ENCODE measurements around the gene JARID2. TPM values are rescaled to one million over a fixed set of nuclear protein-coding genes. Genes with fewer than 3 reads are reported as not detected.
A peak's percentile ranks its signal among the peaks of the same experiment; 100 is the strongest.

The JARID2 gene
- total and polyA plus RNA-seq, 2 of the 4 experiments (the other 2 are of a cell fraction): 9.6 to 12.9 TPM

DNA sequence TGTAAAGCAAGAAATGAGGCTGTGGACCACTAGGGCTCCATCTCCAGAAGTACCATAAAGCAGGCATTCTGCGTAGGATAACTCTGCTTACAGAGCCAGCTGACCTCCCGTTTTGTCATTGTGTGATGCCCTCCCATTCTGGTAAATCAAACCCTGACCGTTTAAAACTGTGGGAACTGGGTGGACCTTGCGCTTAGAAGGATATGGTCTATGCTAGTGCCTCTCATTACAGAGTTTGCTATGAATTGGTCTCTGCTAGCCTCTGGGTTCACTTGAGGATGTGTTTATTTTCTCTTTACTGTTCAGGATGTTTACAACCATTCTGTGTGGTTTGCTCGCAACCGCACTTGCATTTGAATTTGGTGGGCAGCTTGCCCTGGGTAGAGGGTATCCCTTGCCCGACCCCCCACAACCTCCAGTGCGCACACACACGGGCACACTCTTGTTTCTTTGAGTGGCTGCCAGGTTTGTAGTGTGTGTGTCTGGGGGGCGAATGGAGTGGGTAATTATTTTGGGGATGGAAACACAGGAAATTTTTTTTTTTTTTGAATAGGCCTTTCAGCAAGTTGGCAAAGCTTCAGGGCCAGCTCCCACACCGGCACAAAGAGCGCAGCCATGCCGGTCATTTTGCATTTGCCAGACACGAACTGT lies 198.3 kb downstream of the JARID2 start:
- H3K4ac ChIP-seq (ENCODE audit: low read depth, low read length): peak overlapping the region; percentile 60
- no peak overlapping the region; the same call in 1 of the 2 replicates for H3K56ac ChIP-seq (ENCODE audit: extremely low read depth, insufficient read depth, low read length)
- H3K79me1 ChIP-seq (ENCODE audit: low read depth in 1 of 2, low read length in 2 of 2): peaks cover 35 to 84% of the 10 kb centered on the region in 2 experiments
- TF ChIP-seq RAD21 (IDR thresholded peaks at IDR 0.05; ENCODE audit: low read length) (peak; percentile 11; the same call in 1 of the 2 replicates), FOS (IDR thresholded peaks at IDR 0.05; ENCODE audit: low read depth, low read length) (0 out of 2 replicates have a peak, but pooled peaks have one; percentile 2), RCOR1 (IDR thresholded peaks at IDR 0.05; ENCODE audit: insufficient replicate concordance, low read length) (no peak)
- H2AK5ac ChIP-seq (ENCODE audit: low read depth, low read length): peak overlapping the region; percentile 65; the same call in 1 of the 2 replicates
- H2BK15ac ChIP-seq (ENCODE audit: low read depth, low read length): 0 out of 3 replicates have a peak overlapping the region, but pooled peaks have one; percentile 9
- dilution Hi-C loops (cut with HindIII; ENCODE audit: low sequenced_read_pairs, unreplicated experiment): no loop called here
- H3K36me3 ChIP-seq (ENCODE audit: control insufficient read depth, insufficient read depth, low read length): no peaks in the 10 kb centered on the region
- peaks cover 88% of the 10 kb centered on the region for H4K20me1 ChIP-seq (ENCODE audit: insufficient read depth, low read length)
- H3K9ac ChIP-seq (ENCODE audit: low read depth, low read length): peak overlapping the region; percentile 14; the same call in 1 of the 2 replicates
- peak overlapping the region; percentile 49; the same call in 1 of the 2 replicates for H3K14ac ChIP-seq (replicated peaks; ENCODE audit: low read depth, low read length)
- H4K5ac ChIP-seq (ENCODE audit: low read depth, low read length): peak overlapping the region; percentile 28; the same call in 1 of the 2 replicates
- peak; percentile 89 for DNase-seq
- peak overlapping the region; percentile 4; the same call in 1 of the 2 replicates for H3K23ac ChIP-seq (ENCODE audit: low read depth, low read length)
- H3K4me2 ChIP-seq (ENCODE audit: low read depth, low read length): peak overlapping the region; percentile 78
- H3K4me3 ChIP-seq (ENCODE audit: insufficient read depth, low read depth, low read length): no peak overlapping the region; the same call in 1 of the 2 replicates
- no peak overlapping the region for H2AK9ac ChIP-seq (replicated peaks; ENCODE audit: low read depth, low read length, poor library complexity)
- no peaks in the 10 kb centered on the region for H3K9me3 ChIP-seq (ENCODE audit: control insufficient read depth, insufficient read depth, low read length)
- BruUV-seq (replicated peaks): no TSS peak
- H3K4me1 ChIP-seq (ENCODE audit: control insufficient read depth, insufficient read depth, low read length): peaks cover 23% of the 10 kb centered on the region
- CTCF ChIA-PET: interaction anchor here (0.7 to 1.8 kb wide), 5 partner anchors 13 to 197 kb away, joined by 3 to 6 read pairs (median 3); no protein-coding TSS in a partner anchor
- H3K27ac ChIP-seq (ENCODE audit: insufficient read depth, low read length): peak overlapping the region; percentile 89
- H3K9me1 ChIP-seq (ENCODE audit: insufficient read depth, low read length): peaks cover 16% of the 10 kb centered on the region
- H2BK20ac ChIP-seq (ENCODE audit: low read depth, low read length): peak overlapping the region; percentile 0; the same call in 1 of the 2 replicates
- in situ Hi-C loops (cut with MboI; ENCODE audit: low sequenced_read_pairs): no loop called here
- peak overlapping the region; percentile 78; the same call in 1 of the 2 replicates for H3K18ac ChIP-seq (ENCODE audit: low read depth, low read length)
- H2BK120ac ChIP-seq (ENCODE audit: low read depth, low read length): peak overlapping the region; percentile 70
- H4K8ac ChIP-seq (ENCODE audit: low read depth in 2 of 2, low read length in 2 of 2): peak overlapping the region in 1 of 2 experiments; percentile 60; a peak in 2 of 4 replicates
- WGBS, 2 experiments (ENCODE audit: extremely low coverage in 2 of 2, insufficient read length in 1 of 2): 0% methylated on average over 2 of the region's 14 CpGs; no CpG with 5 or more reads in 1 of the 2 experiments
- no peaks in the 10 kb centered on the region for H3K27me3 ChIP-seq (ENCODE audit: control insufficient read depth, insufficient read depth, low read length)
- ATAC-seq (ENCODE audit: low read depth): peak; percentile 77
- no peak overlapping the region for H2AFZ ChIP-seq (replicated peaks; ENCODE audit: low read length, poor library complexity)
- H4K91ac ChIP-seq (ENCODE audit: insufficient read depth, low read depth, low read length): no peak overlapping the region
- peak overlapping the region; percentile 2 for H2BK5ac ChIP-seq (ENCODE audit: low read depth, low read length, poor library complexity, severe bottlenecking)
- POLR2A ChIA-PET (ENCODE audit: unreplicated experiment): interaction anchor here (0.6 kb wide), 2 partner anchors 51 to 52 kb away, joined by 3 to 7 read pairs; no protein-coding TSS in a partner anchor
- intact Hi-C loops (cut with micrococcal nuclease): loop anchor here (5.0 to 10.0 kb wide), 5 partner anchors 42 to 1232 kb away; no protein-coding TSS in a partner anchor
